Stimulated activated CD4-positive, alpha-beta T cell treated with anti-CD3 and anti-CD28 coated beads, Interleukin-12 subunit alpha, Interleukin-12 subunit beta, amount 100 ng/mL, for 48 hours (primary cell): ENCODE data around the gene EN1.
A peak's percentile ranks its signal among the peaks of the same experiment; 100 is the strongest.

Experiments used
- DNase-seq, 3 donors: peaks; one replicate each; pipeline ENCODE4 v3.0.0-alpha.2; 2020; ENCODE audit warnings: low read depth in 2 of 3, low spot score in 1 of 3

Gene EN1

DNA sequence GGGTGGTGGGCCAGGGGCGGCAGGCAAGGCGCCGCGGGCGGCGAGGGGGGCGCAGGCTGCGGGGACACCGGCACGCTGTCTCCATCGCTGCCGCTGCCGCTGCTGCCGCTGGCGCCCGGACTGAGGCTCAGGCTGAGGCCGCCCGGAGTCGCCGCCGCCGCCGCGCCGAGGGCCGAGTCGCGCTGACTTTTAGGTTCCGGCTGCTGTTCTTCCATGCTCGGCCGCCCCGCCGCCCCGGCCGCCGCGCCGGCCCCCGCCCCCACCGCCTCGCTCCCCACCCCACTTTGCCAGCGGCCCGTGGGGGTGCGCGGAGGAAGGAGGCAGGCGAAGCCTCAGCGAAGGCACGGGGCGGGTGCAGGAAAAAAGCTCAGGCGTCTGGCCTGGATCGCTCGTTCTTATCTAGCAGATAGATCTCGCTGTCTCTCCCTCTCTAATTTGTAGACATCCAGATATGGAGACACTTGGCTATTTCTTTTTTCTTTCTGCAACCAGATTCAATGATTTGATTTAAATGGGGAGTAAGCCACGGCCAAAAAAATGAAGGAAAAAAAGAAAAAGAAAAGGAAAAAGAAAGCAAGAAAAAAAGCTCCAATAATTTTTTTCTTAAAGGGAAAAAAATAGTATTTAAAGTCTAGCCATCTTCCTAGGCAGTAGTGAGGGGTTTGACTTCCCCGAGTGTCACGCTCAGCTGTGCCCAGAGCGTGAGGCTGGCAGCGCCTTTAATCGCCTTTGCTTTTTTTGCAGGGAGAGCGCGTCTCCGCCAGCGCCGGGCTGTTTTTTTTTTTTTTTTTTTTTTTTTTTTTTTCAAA, at the start of gene EN1:
Gene EN1 (minus strand): TSS at position 696 of the 809 bp plus-strand sequence. CDS start 481 bp downstream, at position 215.
- no peak for DNase-seq

DNA sequence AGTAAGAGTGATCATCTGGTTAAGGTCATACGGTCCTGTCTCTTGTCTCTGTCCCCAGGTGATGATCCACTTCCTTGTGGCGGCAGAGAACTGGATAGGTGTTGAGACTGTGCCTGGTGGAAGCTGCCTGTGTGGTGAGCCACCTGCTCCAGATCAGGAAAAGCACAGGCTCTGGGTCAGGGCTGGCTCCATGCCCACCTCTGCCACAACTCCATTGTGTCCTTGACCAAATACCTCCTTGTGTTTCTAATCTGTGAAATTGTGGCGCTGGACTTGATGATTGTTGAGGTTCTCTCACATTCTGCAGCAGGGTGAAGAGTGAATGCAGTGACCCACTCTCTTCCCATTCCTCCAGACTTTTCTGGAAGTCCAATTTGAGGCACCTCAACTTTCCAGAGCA, 45.7 kb upstream of the EN1 start:
- no peak for DNase-seq

DNA sequence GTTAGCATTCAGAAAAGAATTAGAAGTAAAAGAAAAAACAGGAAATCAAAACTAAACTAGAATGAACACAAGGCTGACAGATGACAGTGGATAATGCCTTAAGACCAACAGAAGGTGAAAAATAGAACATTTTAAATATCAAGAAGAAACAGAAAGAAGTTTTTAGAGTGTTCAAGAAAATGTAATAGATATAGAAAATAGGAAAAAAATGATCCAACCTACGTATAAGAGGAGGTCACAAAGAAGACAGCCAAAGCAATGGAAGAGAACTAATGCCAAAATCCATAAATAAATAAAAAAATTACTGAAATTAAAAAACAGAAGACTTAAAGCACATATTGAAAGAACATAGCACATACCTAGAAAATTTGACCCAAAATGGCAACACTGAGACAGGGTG, 42.5 kb upstream of the EN1 start:
- no peak for DNase-seq

DNA sequence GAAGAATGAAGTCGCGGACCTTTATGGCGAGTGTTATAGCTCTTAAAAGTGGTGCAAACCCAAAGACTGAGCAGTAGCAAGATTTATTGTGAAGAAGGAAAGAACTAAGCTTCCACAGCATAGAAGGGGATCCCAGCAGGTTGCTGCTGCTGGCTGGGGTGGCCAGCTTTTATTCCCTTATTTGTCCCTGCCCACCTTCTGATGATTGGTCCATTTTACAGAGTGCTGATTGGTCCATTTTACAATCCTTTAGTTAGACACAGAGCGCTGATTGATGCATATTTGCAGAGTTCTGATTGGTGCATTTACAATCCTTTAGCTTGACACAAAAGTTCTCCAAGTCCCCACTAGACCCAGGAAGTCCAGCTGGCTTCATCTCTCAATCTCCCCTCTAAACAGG, 36.3 kb upstream of the EN1 start:
- DNase-seq = no peak

DNA sequence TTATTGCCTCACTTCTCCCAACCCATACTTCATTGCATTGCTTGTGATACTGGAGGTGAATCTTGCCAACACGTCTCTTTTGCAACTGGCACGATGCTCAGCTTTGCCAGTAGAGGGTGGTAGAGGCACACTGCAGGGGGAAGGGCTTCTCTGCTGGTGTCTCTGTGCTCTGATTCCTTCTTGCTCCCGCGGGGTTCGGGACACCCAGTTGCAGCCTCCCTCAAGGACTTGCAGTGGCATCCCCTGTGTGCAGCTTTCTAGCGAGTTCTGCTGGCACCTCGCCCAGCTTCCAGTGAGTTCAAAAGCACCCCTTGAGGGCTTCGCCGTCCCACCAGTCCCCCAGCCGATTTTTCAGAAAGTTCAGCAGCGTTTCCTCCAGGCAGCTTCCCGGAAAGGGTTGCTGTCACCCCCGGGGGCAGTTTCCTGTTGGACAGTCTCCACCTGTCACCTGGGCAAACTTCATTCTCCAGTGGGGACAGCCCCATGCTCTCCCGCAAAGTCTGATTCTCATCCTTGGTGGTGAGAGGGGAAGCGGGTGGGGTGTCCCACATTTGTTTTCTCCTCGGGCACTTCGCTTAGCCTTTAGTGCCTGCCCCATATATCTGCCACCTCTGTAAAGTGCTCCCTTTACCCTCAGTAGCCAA, 35.4 kb upstream of the EN1 start:
- DNase-seq = peak; percentile 45 to 57 (median 55)

DNA sequence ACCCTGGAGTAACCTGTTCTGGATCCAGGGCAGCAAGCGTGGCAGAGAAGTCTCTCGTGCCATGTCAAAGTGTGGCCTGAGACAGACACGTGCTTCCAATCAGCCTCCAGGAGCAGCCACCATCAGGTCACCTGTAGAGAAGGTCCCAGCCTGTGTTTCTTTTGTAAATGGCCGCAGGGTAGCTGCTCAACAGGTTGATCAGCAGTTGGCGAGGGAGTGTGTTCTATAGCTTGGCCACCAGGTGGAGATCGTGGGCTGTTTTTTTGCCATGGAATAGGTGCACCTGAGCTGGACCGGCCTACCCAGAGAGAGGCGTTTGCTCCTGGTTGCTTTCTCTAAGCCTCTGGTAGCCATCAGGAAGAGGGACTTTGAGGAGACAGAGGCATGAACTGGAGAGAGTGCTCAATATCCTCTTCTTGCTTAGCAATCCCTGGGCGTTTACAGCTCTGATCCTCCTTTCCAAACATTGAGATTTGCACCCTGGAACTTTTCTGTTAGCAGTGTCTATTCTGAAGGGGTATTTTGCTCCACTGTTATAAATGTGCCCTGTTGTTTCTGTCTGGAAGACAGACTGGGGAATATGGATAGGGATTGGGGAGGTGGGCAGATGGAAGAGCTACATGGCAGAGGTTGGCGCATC, 34.2 kb upstream of the EN1 start:
- peak; percentile 33 to 57 (median 55) for DNase-seq

DNA sequence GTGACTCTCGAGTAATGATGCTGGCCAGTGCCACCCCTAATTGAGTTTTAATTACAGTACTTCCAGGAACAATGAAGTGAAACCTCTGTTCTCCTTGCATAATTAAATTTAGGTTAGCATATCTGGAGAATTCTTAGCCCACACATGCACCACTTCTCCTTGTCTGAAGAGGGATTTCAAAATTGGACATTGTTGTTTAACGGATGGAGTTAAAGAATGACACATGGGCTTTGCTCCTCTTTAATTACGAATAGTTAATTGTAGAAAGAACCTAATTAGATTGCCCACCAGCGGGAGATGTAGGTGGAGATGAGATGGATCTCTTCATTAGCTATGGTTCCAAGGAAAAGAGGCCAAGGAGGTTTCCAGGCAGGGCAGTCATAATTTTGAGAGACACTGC, 33.1 kb upstream of the EN1 start:
- no peak for DNase-seq

DNA sequence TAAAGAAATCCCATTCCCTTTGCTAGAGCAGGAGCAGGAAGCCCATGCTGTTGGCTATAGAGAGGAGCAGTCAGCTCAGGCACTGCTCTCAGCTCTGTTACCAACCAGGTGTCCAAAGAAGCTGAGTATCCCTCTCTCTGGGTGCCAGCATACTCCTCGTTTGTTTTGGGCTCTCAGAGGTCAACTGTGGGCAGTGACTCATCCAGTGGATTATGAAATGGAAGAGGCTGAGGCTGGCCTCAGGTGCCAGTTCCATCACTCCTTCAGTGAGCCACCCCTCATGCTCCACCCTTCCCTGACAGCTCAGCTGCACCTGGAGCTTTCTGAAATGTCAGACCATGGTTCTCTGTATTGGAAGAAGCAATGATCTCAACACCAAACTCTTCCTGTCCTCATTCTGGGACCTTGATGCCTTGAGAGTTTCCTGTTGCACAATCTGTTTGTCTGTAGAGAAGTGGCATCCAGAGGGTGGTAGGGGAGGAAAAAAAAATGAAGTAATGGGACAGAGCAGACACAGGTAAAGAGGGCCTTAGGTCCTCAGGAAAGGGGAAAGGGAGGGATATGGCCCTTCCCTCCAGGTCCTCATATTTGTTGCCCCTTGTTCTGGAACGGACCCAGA, 31.2 kb upstream of the EN1 start:
- no peak for DNase-seq

DNA sequence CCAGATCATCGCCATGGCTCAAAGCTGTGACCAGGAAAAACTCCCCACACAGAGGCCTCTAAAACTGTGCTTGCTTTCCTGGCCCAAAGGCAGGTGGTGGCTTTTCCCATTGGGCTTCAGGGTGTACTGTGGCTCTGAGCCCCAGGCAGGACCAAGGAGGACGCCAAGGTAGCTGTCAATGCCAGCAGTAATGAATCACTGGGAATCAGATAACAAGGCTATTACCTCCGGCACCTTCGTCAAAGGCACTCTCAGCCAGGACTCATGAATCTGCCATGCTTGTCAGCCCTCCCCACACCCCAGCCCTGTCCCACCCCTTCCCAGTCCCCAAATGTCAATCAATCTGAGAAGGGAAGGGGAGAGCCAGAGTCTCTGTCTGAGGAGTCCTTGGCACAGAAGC, 27.9 kb upstream of the EN1 start:
- no peak for DNase-seq

DNA sequence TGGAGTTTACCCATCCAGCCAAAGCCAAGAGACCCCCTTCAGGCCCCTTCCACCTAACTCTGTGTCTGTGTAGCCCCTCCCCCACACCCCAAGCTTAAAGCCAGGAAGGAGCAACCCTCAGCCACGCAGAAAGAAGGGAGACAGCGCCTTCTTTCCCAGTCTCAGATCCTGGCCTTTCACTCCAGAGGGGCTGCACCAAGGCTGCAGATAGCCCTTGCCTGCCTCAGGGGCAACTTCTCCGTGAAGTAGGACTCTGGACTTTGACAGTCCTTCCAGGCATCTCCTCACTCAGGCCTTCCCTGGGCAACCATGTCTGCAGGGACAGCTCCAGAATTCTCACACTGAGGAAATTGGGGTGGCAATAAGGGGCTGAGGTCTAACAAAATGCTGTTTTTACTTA, 26.9 kb upstream of the EN1 start:
- no peak for DNase-seq

DNA sequence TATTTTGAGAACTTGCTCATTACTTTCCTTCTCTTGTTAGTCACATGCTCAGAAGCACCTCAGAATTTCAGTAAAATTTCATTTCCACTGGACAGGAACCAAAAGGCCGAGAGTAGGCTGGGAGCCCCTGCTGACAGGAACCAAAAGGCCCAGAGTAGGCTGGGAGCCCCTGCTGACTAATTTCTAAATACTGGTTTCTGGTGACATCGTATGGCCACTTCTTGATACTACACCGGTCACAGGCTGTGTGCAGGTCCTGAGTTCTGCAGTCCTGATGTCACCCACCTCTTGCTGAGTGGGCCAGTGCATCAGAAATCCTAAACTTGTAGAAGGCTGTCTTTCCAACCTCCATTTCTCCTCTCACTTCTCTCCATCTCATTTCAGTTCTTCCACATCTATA, 17.7 kb upstream of the EN1 start:
- no peak for DNase-seq

DNA sequence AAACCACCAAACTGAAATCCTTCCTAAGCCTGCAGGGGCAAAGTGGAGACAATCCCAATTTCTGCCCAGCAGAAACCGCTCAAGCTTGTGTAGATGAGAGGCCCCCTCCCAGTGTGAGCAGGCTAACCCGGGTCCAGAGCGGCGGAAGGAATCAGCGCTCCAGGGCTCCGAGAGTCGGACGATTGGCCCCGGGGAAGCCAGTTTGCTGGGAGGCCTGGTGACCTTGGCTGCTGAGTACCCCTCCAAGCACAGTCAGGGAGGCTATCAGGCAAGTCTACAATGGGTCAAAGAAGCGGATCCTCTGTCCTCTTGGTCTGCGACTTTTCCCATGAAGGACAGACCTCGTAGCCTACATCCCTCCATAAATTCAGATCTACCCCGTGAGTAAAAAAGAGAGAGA, 16.8 kb upstream of the EN1 start:
- DNase-seq = no peak

DNA sequence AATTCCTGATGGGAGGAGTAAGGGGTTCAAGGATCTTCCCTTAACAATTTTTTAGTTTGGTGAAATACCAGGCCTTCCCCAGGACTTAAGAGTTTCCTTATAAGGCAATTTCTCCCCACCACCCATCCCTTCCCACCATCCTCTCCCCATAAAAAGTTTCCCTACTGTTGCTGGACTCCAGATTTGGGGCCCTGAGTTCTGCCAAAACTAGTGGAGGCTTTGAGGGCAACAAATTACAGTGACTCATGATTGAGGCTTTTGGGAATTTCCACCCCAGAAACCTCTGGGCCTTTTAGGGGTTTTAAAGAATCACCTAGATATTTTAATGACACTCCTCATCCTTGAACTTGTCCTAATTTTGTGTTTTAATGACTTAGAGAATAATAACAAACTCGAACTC, 14.3 kb upstream of the EN1 start:
- no peak for DNase-seq

DNA sequence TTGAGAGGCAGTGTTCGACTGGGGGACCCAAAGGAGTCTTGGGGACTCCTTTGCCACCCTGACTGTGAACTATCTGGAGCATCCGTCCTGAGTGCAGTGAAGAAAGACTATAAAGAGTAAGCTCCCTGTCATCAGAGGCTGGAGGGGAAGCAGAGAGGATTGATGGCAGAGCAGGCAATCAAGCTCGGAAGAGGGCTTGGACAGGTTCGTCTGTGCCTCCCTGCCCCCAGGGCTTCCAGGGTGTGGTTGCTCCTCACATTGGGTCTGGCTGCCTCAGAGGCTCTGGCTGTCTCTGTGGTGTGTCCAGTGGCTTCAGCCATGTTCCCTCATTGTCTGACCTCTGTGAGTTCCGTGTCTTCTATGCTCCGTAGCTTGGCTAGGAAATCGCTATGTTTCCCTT, 13.8 kb upstream of the EN1 start:
- DNase-seq = no peak

DNA sequence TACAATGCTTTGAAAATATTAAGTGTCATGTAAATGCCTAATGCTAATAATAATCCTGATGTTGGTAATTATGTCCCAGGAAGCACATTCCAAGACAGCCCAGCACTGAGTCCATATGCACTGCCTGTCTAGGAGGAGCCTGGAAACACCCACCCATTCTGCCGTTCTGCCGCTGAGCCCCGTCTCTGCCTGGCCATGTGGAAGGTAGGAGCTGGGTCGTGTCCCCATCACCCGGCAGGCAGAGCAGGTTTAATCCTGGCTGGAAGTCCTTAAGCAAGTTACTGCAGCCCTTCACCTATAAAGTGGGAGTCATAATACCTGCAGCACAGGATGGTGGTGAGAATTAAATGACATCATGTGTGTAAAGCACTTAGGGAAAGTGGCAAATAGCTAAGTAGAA, 13.1 kb upstream of the EN1 start:
- no peak for DNase-seq

DNA sequence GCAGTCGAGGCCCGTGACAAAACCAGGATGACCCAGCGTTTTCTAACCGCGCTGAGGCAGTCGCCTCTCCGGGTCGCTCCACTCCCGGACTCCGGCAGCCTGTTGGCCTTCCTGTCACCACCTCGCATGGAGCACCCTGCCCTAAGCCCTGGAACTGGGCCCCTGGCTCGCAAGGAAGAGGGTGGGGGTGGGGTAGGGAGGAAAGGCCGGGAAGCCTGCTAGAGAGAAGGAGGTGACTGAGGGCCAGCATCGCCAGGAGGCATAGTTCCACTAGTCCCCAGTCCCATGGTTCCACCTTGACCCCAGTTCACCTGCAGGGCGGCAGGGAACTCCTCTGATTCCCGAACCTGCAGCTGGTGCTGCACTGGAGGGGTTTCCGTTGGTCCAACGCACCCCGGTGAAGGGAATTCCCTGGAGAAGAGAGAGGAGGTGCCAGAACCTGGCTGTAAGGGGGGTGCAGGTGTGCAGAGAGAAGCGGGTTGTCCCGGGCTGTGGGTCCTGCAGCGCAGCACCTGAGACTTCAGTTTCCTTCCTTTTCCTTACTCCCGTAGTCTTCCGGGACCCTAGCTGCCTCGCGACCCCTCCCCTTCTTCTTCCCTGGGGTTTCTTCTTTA, 11.8 kb upstream of the EN1 start:
- no peak for DNase-seq

DNA sequence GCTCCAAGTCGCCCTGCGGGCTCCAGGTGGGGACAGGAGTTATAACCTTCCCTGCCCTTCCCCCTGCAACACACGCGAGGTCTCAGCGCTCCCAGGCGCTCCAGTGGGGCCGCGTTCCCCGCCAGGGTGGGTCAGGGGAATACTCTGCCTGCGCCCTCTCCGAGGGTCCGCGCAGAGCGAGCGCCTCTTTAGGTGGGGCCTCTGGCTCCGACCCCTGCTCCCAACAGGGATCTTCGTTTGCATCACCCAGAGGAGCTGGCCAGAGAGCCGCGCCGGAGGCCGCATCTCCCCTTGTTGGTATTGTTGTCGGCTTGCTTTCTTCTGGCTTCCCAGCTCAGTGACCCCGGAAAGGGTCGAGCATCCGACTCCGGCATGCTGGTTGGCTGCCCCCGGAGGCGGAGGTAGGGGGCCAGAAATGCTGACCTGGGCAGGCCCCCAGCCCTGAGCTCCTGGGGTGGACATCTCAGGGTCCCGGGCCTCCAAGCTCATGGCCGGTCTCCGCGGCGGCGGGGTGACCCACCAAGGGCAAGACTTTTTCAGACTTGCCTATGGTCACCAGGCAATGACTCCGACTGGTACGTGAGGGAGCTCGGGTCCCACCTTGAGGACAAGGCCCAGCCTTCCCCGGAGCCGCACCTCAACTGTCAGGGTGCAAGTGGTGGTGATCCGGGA, 11.2 kb upstream of the EN1 start:
- DNase-seq = no peak

DNA sequence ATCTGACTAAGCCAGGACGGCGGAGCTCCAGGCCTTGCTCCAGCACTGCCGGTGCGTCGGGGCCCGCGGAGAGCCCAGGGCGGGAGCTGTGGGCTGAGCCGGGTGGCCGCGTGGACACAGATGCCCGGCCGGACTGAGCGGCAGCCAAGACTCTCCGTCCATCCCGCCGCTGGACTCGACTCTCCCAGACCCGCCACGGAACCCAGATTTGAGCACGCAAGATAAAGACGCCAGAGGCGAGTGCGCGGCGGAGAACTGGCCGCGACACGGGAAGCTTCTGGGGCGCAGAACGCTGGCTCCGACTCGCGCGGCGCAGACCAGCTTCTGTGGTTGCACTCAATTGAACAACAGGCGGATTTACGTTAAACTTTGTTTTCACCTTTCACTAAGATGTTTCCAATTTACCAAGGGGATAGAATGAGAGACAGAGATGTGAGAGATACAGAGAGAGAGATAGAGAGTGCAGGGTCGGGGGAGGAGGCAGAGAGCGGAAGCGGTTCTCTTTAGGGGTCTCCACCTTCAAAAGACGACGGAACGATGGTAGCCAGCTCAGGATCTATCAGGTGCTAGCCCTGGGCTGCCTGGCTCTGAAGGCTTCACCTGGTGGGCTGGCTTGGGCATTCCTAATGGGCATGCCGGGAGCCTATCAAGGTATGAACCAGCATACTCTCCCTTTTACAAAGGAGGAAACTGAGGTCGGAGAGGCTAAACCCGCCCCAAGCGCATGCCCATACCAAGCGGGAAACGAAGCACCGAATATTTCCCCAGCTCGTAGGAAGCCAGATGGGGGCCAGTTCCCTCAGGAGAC, 10.4 kb upstream of the EN1 start:
- no peak for DNase-seq

DNA sequence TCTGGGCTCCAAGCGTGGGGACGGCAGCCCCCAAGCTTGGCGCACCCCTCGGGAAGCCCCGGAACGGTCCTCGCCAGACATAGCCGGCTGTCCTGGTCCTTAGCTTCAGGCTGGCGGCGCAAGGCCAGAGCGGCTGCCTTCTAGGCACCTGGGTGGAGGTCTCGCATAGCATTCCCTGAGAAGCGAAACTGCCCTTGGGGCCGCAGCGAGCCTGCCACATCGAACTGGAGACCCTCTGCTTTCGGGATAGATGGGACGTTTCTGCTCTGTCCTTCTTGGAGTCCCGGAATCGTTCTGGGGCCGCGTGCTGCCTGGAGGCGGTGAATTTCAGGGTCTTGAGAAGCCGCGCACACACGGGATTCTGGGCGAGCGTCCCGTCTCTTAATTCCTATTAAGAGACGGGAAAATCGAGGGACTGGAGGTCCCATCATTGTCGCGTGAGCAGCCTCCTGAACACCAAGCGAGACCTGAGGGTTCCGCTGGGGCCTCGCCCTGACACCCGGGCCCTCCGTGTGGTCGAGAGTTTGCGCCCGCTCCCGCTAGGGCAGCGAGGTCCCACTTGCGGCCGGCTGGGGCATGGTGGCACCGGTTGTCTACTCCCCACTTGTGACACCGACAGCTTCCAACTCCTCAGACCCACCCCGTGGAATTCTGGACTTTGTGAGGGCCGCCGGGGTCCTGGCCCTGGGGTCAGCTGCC, 9.7 kb upstream of the EN1 start:
- DNase-seq = no peak
